LNCaP clone FGC (cell line): ENCODE results near the gene STX4.

Experiments
- DNase-seq: peaks from one replicate; pipeline ENCODE4 v3.0.0-alpha.2; 2011; ENCODE audit warnings: low read depth
- H3K4me3 ChIP-seq: 2 replicates; pipeline ENCODE4 v1.5.1; 2011; ENCODE audit warnings: mild to moderate bottlenecking, low read depth, low read length, control low read depth
- CTCF ChIP-seq: IDR thresholded peaks from 2 replicates; pipeline ENCODE4 v1.5.1; 2012; ENCODE audit warnings: mild to moderate bottlenecking; ENCODE audit not compliant: control insufficient read depth, insufficient read depth; ENCODE audit errors: extremely low read depth

The STX4 gene

GRCh38 chr16:31038993-31039392 is 5.6 kb downstream of the STX4 start:
- no peak for DNase-seq
- H3K4me3 ChIP-seq, result no peak overlapping the region
- no peak for TF ChIP-seq CTCF

GRCh38 chr16:31042866-31043265 is 9.5 kb downstream of the STX4 start:
- H3K4me3 ChIP-seq, result no peak overlapping the region
- no peak for TF ChIP-seq CTCF
- no peak for DNase-seq

- no peak for DNase-seq
- H3K4me3 ChIP-seq, result no peak overlapping the region
- TF ChIP-seq CTCF, result no peak
Observed at GRCh38 chr16:31043352-31043751, 10.0 kb downstream of the STX4 start.

GRCh38 chr16:31043898-31044481 is 10.6 kb downstream of the STX4 start:
- TF ChIP-seq CTCF, result no peak
- no peak for DNase-seq
- no peak overlapping the region for H3K4me3 ChIP-seq

GRCh38 chr16:31050280-31051030 is 17.1 kb downstream of the STX4 start:
- no peak for TF ChIP-seq CTCF
- no peak for DNase-seq
- no peak overlapping the region for H3K4me3 ChIP-seq

GRCh38 chr16:31052114-31052513 is 18.8 kb downstream of the STX4 start:
- no peak for DNase-seq
- H3K4me3 ChIP-seq, result no peak overlapping the region
- TF ChIP-seq CTCF, result no peak

- TF ChIP-seq CTCF, result no peak
- DNase-seq, result no peak
Observed at GRCh38 chr16:31055613-31056012, 22.3 kb downstream of the STX4 start.

More at GRCh38 chr16:31055613-31056012, 22.3 kb downstream of the STX4 start:
- no peak overlapping the region for H3K4me3 ChIP-seq
